Measurements from ENCODE around the gene CARD11.

GRCh38 chr7:3066506-3066905 lies 22.8 kb upstream of the CARD11 start:
- TF ChIP-seq POLR2A (IDR thresholded peaks at IDR 0.05; ENCODE audit: low read length) (no peak), GATA1 (IDR thresholded peaks at IDR 0.05; ENCODE audit: low read depth, low read length) (no peak)
